Measurements from ENCODE around the gene GPR176. TPM values are rescaled to one million over a fixed set of nuclear protein-coding genes. Genes with fewer than 3 reads are reported as not detected.

The GPR176 gene
- total and polyA plus RNA-seq, 2 experiments from 2014 or later: 2.7 to 7.0 TPM

DNA sequence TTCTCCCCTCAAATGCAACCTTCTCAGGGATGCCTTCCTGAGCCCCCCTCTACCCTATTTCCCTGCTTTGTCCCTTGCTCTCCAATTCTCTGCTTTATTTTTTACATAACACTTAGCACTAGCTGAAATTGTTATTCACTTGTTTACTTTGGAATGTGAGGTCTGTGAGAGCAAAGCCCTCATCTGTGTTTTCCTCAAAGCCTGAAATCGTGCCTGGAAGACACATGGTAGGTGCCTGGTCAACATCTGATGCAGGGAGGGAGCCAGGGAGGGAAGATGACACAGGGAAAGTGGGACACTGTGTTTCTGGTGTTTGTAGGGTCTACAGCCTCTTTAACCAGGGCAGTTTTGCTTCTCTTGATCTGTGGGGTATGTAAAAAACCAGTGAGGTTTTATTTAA is 37.4 kb upstream of the GPR176 start:
- WGBS (ENCODE audit: low lambda C conversion rate, missing lambda C conversion rate): 73% methylated on average over 1 of the region's 1 CpG
- H3K79me2 ChIP-seq: no peaks in the 10 kb centered on the region
- H3K4me1 ChIP-seq (ENCODE audit: insufficient read depth): no peaks in the 10 kb centered on the region
- no peak overlapping the region for H3K27ac ChIP-seq
- H3K36me3 ChIP-seq (replicated peaks; ENCODE audit: insufficient read depth, low read depth): no peaks in the 10 kb centered on the region
- H3K9me2 ChIP-seq (replicated peaks; ENCODE audit: insufficient read depth): no peaks in the 10 kb centered on the region
- H3K4me3 ChIP-seq: no peak overlapping the region
- H2AFZ ChIP-seq: no peak overlapping the region
- no peaks in the 10 kb centered on the region for H4K20me1 ChIP-seq (ENCODE audit: insufficient read depth, poor library complexity, severe bottlenecking)
- H3K27me3 ChIP-seq: no peaks in the 10 kb centered on the region
- no peak for TF ChIP-seq CTCF (IDR thresholded peaks at IDR 0.05; ENCODE audit: poor library complexity)
- TF ChIP-seq EZH2phosphoT487 (IDR thresholded peaks at IDR 0.05; ENCODE audit: low read depth, severe bottlenecking, unreplicated experiment): no peak
- TF ChIP-seq EZH2 (IDR thresholded peaks at IDR 0.05; ENCODE audit: borderline replicate concordance): no peak
- no peak overlapping the region for H3K4me2 ChIP-seq
- no peaks in the 10 kb centered on the region for H3K9me3 ChIP-seq (ENCODE audit: low read depth)
- DNase-seq (ENCODE audit: low spot score): no peak

DNA sequence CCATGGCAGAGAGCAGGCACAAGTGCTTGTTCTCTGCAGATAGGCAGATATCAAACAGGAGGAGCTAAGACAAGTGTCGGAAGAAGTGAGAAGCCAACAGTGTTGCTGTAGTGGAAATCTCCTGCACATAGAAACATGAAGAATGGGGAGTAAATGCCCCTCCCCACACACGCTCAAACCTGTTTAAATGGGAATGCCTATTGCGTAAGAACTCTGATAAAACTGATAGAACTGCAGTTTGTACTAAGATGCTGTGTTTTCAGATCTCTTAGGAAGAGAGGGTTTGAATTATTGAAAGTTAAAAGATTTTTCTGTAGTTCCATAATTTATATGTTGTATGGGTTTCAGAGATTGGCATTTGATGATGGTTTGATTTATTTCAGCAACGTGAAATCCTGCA is 33.5 kb upstream of the GPR176 start:
- Histone ChIP-seq H3K27me3 (no peaks in the 10 kb centered on the region), H3K36me3 (replicated peaks; ENCODE audit: insufficient read depth, low read depth) (no peaks in the 10 kb centered on the region), H3K9me2 (replicated peaks; ENCODE audit: insufficient read depth) (no peaks in the 10 kb centered on the region), H3K4me2 (no peak overlapping the region), H3K4me1 (ENCODE audit: insufficient read depth) (no peaks in the 10 kb centered on the region), H2AFZ (no peak overlapping the region), H3K79me2 (no peaks in the 10 kb centered on the region), H4K20me1 (ENCODE audit: insufficient read depth, poor library complexity, severe bottlenecking) (no peaks in the 10 kb centered on the region), H3K4me3 (no peak overlapping the region), H3K27ac (no peak overlapping the region), H3K9me3 (ENCODE audit: low read depth) (no peaks in the 10 kb centered on the region)
- TF ChIP-seq CTCF (IDR thresholded peaks at IDR 0.05; ENCODE audit: poor library complexity) (no peak), EZH2phosphoT487 (IDR thresholded peaks at IDR 0.05; ENCODE audit: low read depth, severe bottlenecking, unreplicated experiment) (no peak), EZH2 (IDR thresholded peaks at IDR 0.05; ENCODE audit: borderline replicate concordance) (no peak)
- no peak for DNase-seq (ENCODE audit: low spot score)
- 78% methylated on average over 4 of the region's 4 CpGs for WGBS (ENCODE audit: low lambda C conversion rate, missing lambda C conversion rate)

GRCh38 chr15:39951561-39951960 is 31.5 kb upstream of the GPR176 start:
- DNase-seq (ENCODE audit: low spot score): no peak
- TF ChIP-seq CTCF (IDR thresholded peaks at IDR 0.05; ENCODE audit: poor library complexity) (no peak), EZH2phosphoT487 (IDR thresholded peaks at IDR 0.05; ENCODE audit: low read depth, severe bottlenecking, unreplicated experiment) (no peak), EZH2 (IDR thresholded peaks at IDR 0.05; ENCODE audit: borderline replicate concordance) (no peak)
- H3K27me3 ChIP-seq: no peaks in the 10 kb centered on the region
- H4K20me1 ChIP-seq (ENCODE audit: insufficient read depth, poor library complexity, severe bottlenecking): no peaks in the 10 kb centered on the region
- no peak overlapping the region for H2AFZ ChIP-seq
- H3K36me3 ChIP-seq (replicated peaks; ENCODE audit: insufficient read depth, low read depth): no peaks in the 10 kb centered on the region
- no peak overlapping the region for H3K27ac ChIP-seq
- no peaks in the 10 kb centered on the region for H3K79me2 ChIP-seq
- H3K4me2 ChIP-seq: no peak overlapping the region
- no peak overlapping the region for H3K4me3 ChIP-seq
- no peaks in the 10 kb centered on the region for H3K9me2 ChIP-seq (replicated peaks; ENCODE audit: insufficient read depth)
- no peaks in the 10 kb centered on the region for H3K9me3 ChIP-seq (ENCODE audit: low read depth)
- WGBS (ENCODE audit: low lambda C conversion rate, missing lambda C conversion rate): 95% methylated on average over 7 of the region's 7 CpGs
- no peaks in the 10 kb centered on the region for H3K4me1 ChIP-seq (ENCODE audit: insufficient read depth)

- H3K36me3 ChIP-seq (replicated peaks; ENCODE audit: insufficient read depth, low read depth): no peaks in the 10 kb centered on the region
- no peak overlapping the region for H3K27ac ChIP-seq
- no peaks in the 10 kb centered on the region for H3K4me1 ChIP-seq (ENCODE audit: insufficient read depth)
- 83% methylated on average over 5 of the region's 5 CpGs for WGBS (ENCODE audit: low lambda C conversion rate, missing lambda C conversion rate)
- no peaks in the 10 kb centered on the region for H3K9me3 ChIP-seq (ENCODE audit: low read depth)
- no peaks in the 10 kb centered on the region for H3K27me3 ChIP-seq
- H3K4me2 ChIP-seq: no peak overlapping the region
- no peak overlapping the region for H3K4me3 ChIP-seq
- no peaks in the 10 kb centered on the region for H3K9me2 ChIP-seq (replicated peaks; ENCODE audit: insufficient read depth)
- DNase-seq (ENCODE audit: low spot score): no peak
- H4K20me1 ChIP-seq (ENCODE audit: insufficient read depth, poor library complexity, severe bottlenecking): no peaks in the 10 kb centered on the region
- no peak overlapping the region for H2AFZ ChIP-seq
- TF ChIP-seq EZH2 (IDR thresholded peaks at IDR 0.05; ENCODE audit: borderline replicate concordance) (no peak), CTCF (IDR thresholded peaks at IDR 0.05; ENCODE audit: poor library complexity) (no peak), EZH2phosphoT487 (IDR thresholded peaks at IDR 0.05; ENCODE audit: low read depth, severe bottlenecking, unreplicated experiment) (no peak)
- no peaks in the 10 kb centered on the region for H3K79me2 ChIP-seq
These were observed 28.8 kb upstream of the GPR176 start for GRCh38 chr15:39948817-39949216.
